CD4-positive, alpha-beta T cell (primary cell): ENCODE data around the gene KCNK1. TPM values are rescaled to one million over a fixed set of nuclear protein-coding genes. Genes with fewer than 3 reads are reported as not detected.

ENCODE experiments used
- ATAC-seq: fragments of 200-7000 bp; cut with Tn5 transposase; one replicate; pipeline ENCODE4 v1.10.0; 2022; ENCODE audit warnings: mild to moderate bottlenecking; ENCODE audit not compliant: poor library complexity
- CTCF ChIA-PET: fragments of 350-600 bp; sonication (Branson Sonifier 250); formaldehyde crosslinking; loops from one replicate; lab custom pipeline; 2021; ENCODE audit warnings: antibody characterized with exemption, inconsistent platforms; lab: Charles Lee
- POLR2A ChIA-PET: fragments of 350-600 bp; sonication (Branson Sonifier 250); formaldehyde crosslinking; loops from one replicate; lab custom pipeline; 2021; ENCODE audit warnings: antibody characterized with exemption, inconsistent platforms; lab: Charles Lee
- DNase-seq, 14 experiments: peaks; one replicate each; pipeline ENCODE4 v3.0.0-alpha.2; 2013 to 2020; ENCODE audit warnings: mixed read lengths in 2 of 14
- H3K27ac ChIP-seq, 2 donors: one replicate each; pipeline versions ENCODE4 v1.5.1 to v1.7.0; 2013; ENCODE audit warnings: low read length in 2 of 2, low read depth in 1 of 2, mild to moderate bottlenecking in 1 of 2
- H3K27me3 ChIP-seq, 2 experiments: 1 replicate in 1 of 2; 2 replicates in 1 of 2; pipeline versions ENCODE4 v1.6.1 to v1.7.0; 2013; ENCODE audit warnings: low read length in 2 of 2, control low read depth in 1 of 2, mild to moderate bottlenecking in 1 of 2, moderate library complexity in 1 of 2; ENCODE audit not compliant: insufficient read depth in 2 of 2, control insufficient read depth in 1 of 2
- H3K36me3 ChIP-seq: one replicate; pipeline ENCODE4 v1.6.1; 2013; ENCODE audit warnings: low read length, control low read depth; ENCODE audit not compliant: insufficient read depth
- H3K4me1 ChIP-seq: one replicate; pipeline ENCODE4 v1.6.1; 2013; ENCODE audit warnings: low read length, control low read depth; ENCODE audit not compliant: insufficient read depth
- H3K4me3 ChIP-seq: one replicate; pipeline ENCODE4 v1.5.1; 2013; ENCODE audit warnings: mild to moderate bottlenecking, low read length, moderate library complexity
- H3K9me3 ChIP-seq, 2 experiments: 1 replicate in 1 of 2; 2 replicates in 1 of 2; pipeline versions ENCODE4 v1.6.1 to v1.7.0; 2013; ENCODE audit warnings: low read length in 2 of 2, mild to moderate bottlenecking in 2 of 2, control low read depth in 1 of 2, moderate library complexity in 1 of 2; ENCODE audit not compliant: control insufficient read depth in 1 of 2, insufficient read depth in 1 of 2
- H3K27ac Mint-ChIP-seq: one replicate; pipeline ENCODE4 v1.8.0; 2020; ENCODE audit warnings: mixed read lengths
- H3K27me3 Mint-ChIP-seq: one replicate; pipeline ENCODE4 v1.8.0; 2021; ENCODE audit warnings: mixed read lengths
- H3K36me3 Mint-ChIP-seq: one replicate; pipeline ENCODE4 v1.8.0; 2021; ENCODE audit warnings: low read depth, mixed read lengths
- H3K4me1 Mint-ChIP-seq: one replicate; pipeline ENCODE4 v1.8.0; 2021; ENCODE audit warnings: low read depth, mixed read lengths
- H3K4me3 Mint-ChIP-seq: one replicate; pipeline ENCODE4 v1.8.0; 2020; ENCODE audit warnings: mild to moderate bottlenecking, mixed read lengths
- H3K9me3 Mint-ChIP-seq: one replicate; pipeline ENCODE4 v1.8.0; 2020; ENCODE audit warnings: mixed read lengths
- intact Hi-C, 2 experiments: fragments of 100-400 bp; cut with DNase I in 1 of 2; cut with micrococcal nuclease in 1 of 2; formaldehyde crosslinking; loops; one replicate each; pipeline versions ENCODE4 v1.15.1 to v1.9.0; 2023 to 2025; cut with DNase I, micrococcal nuclease
- total RNA-seq, 174 experiments: library from RNA in 2 of 174; stranded (reverse) in 2 of 174; gene quantifications; one replicate each; pipeline ENCODE4 v1.2.3 and lab custom pipeline; 2021 to 2026
- TF ChIP-seq, protein P1 (sequence below): fragments of 200-600 bp; IDR thresholded peaks from one replicate; pipeline ENCODE4 v1.8.0; 2022; ENCODE audit warnings: antibody characterized with exemption, mild to moderate bottlenecking

Gene KCNK1
- total RNA-seq, 2 experiments from 2014 or later: not detected

GRCh38 chr1:233641029-233641428 is 27.1 kb downstream of the KCNK1 start:
- intact Hi-C loops: no loop called here
- Mint-ChIP-seq H3K27me3 (peaks cover 36% of the 10 kb centered on the region), H3K9me3 (no peaks in the 10 kb centered on the region), H3K27ac (no peak overlapping the region), H3K4me1 (no peaks in the 10 kb centered on the region), H3K36me3 (no peaks in the 10 kb centered on the region), H3K4me3 (no peak overlapping the region)
- no peaks in the 10 kb centered on the region for H3K4me1 ChIP-seq
- peaks cover 0 to under 1% of the 10 kb centered on the region in 2 experiments for H3K9me3 ChIP-seq
- no peak for DNase-seq
- H3K27ac ChIP-seq: no peak overlapping the region
- no peaks in the 10 kb centered on the region for H3K36me3 ChIP-seq
- ChIA-PET CTCF (no interaction called here), POLR2A (no interaction called here)
- TF ChIP-seq, protein P1, sequence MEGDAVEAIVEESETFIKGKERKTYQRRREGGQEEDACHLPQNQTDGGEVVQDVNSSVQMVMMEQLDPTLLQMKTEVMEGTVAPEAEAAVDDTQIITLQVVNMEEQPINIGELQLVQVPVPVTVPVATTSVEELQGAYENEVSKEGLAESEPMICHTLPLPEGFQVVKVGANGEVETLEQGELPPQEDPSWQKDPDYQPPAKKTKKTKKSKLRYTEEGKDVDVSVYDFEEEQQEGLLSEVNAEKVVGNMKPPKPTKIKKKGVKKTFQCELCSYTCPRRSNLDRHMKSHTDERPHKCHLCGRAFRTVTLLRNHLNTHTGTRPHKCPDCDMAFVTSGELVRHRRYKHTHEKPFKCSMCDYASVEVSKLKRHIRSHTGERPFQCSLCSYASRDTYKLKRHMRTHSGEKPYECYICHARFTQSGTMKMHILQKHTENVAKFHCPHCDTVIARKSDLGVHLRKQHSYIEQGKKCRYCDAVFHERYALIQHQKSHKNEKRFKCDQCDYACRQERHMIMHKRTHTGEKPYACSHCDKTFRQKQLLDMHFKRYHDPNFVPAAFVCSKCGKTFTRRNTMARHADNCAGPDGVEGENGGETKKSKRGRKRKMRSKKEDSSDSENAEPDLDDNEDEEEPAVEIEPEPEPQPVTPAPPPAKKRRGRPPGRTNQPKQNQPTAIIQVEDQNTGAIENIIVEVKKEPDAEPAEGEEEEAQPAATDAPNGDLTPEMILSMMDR: no peak
- H3K4me3 ChIP-seq: no peak overlapping the region
- no peak for ATAC-seq
- H3K27me3 ChIP-seq: peaks cover 0 to 5% of the 10 kb centered on the region in 2 experiments

GRCh38 chr1:233647073-233647472 is 33.2 kb downstream of the KCNK1 start:
- ChIA-PET POLR2A (no interaction called here), CTCF (no interaction called here)
- TF ChIP-seq, protein P1: no peak
- H3K4me1 ChIP-seq: no peaks in the 10 kb centered on the region
- intact Hi-C loops: no loop called here
- H3K9me3 Mint-ChIP-seq: no peaks in the 10 kb centered on the region
- H3K36me3 ChIP-seq: no peaks in the 10 kb centered on the region
- no peaks in the 10 kb centered on the region for H3K36me3 Mint-ChIP-seq
- peaks cover 11% of the 10 kb centered on the region for H3K27me3 Mint-ChIP-seq
- H3K27ac Mint-ChIP-seq: no peak overlapping the region
- ATAC-seq (no peak), DNase-seq (no peak)
- H3K9me3 ChIP-seq: no peaks in the 10 kb centered on the region
- H3K27ac ChIP-seq: no peak overlapping the region
- no peak overlapping the region for H3K4me3 ChIP-seq
- H3K27me3 ChIP-seq: no peaks in the 10 kb centered on the region
- no peak overlapping the region for H3K4me3 Mint-ChIP-seq
- no peaks in the 10 kb centered on the region for H3K4me1 Mint-ChIP-seq

- Mint-ChIP-seq H3K4me1 (no peaks in the 10 kb centered on the region), H3K4me3 (no peak overlapping the region), H3K36me3 (no peaks in the 10 kb centered on the region), H3K9me3 (no peaks in the 10 kb centered on the region), H3K27ac (no peak overlapping the region), H3K27me3 (peaks cover 14% of the 10 kb centered on the region)
- Histone ChIP-seq H3K4me1 (no peaks in the 10 kb centered on the region), H3K27ac (no peak overlapping the region), H3K27me3 (no peaks in the 10 kb centered on the region), H3K36me3 (no peaks in the 10 kb centered on the region), H3K4me3 (no peak overlapping the region), H3K9me3 (no peaks in the 10 kb centered on the region)
- ATAC-seq (no peak), DNase-seq (no peak)
- ChIA-PET CTCF (no interaction called here), POLR2A (no interaction called here)
- intact Hi-C loops: no loop called here
- TF ChIP-seq, protein P1: no peak
Measured at GRCh38 chr1:233647636-233648035, 33.7 kb downstream of the KCNK1 start.
